HAP-1 (cell line): ENCODE results near the gene ERVFRD-1.
"Not testable (repeated sequence)": the region's sequence is repeated elsewhere in the genome, so short reads cannot be mapped to it uniquely, and the experiment has no call there.

Experiments used
- DNase-seq, 2 experiments: peaks; one replicate each; pipeline ENCODE4 v3.0.0-alpha.2; 2016 to 2020; ENCODE audit warnings: low spot score in 2 of 2
- H3K27me3 ChIP-seq: fragments of 250-450 bp; sonication (Bioruptor Pico); 2 replicates; pipeline ENCODE4 v1.5.1; 2020; ENCODE audit warnings: low read depth, mild to moderate bottlenecking, moderate library complexity
- H3K36me3 ChIP-seq: fragments of 250-450 bp; sonication (Bioruptor Pico); replicated peaks from 2 replicates; pipeline ENCODE4 v1.5.1; 2020; ENCODE audit warnings: mild to moderate bottlenecking
- H3K4me1 ChIP-seq: fragments of 250-450 bp; sonication (Bioruptor Pico); 2 replicates; pipeline ENCODE4 v1.5.1; 2020; ENCODE audit warnings: mild to moderate bottlenecking
- H3K4me3 ChIP-seq: fragments of 250-450 bp; sonication (Bioruptor Pico); 2 replicates; pipeline ENCODE4 v1.5.1; 2020; ENCODE audit warnings: mild to moderate bottlenecking, moderate library complexity
- H3K9me3 ChIP-seq: fragments of 250-450 bp; sonication (Bioruptor Pico); 2 replicates; pipeline ENCODE4 v1.5.1; 2020; ENCODE audit warnings: mild to moderate bottlenecking, moderate library complexity
- in situ Hi-C: fragments of 300-500 bp; cut with MboI; formaldehyde crosslinking; loops from 3 replicates; pipeline ENCODE4 v1.14.3; 2020; ENCODE audit warnings: low sequenced_read_pairs, inconsistent platforms, mixed read lengths

ERVFRD-1 gene

GRCh38 chr6:11115808-11116536, 4.4 kb upstream of the ERVFRD-1 start:
- H3K9me3 ChIP-seq, in situ Hi-C loops, H3K4me3 ChIP-seq, H3K36me3 ChIP-seq, H3K27me3 ChIP-seq, DNase-seq: not testable (repeated sequence)
- peaks cover 19% of the 10 kb centered on the region for H3K4me1 ChIP-seq

GRCh38 chr6:11113038-11113437, 1.5 kb upstream of the ERVFRD-1 start:
- Histone ChIP-seq H3K36me3 (no peaks in the 10 kb centered on the region), H3K4me3 (no peak overlapping the region), H3K9me3 (no peaks in the 10 kb centered on the region), H3K27me3 (no peaks in the 10 kb centered on the region), H3K4me1 (0 out of 2 replicates have a peak, but pooled peaks cover 4% of the 10 kb centered on the region)
- no peak for DNase-seq
- in situ Hi-C loops = no loop called here

- Histone ChIP-seq H3K27me3 (no peaks in the 10 kb centered on the region), H3K9me3 (no peaks in the 10 kb centered on the region), H3K4me3 (no peak overlapping the region), H3K4me1 (0 out of 2 replicates have a peak, but pooled peaks cover 4% of the 10 kb centered on the region), H3K36me3 (peaks cover 2% of the 10 kb centered on the region; the same call in 1 of the 2 replicates)
- DNase-seq = no peak
- in situ Hi-C loops = no loop called here
These were observed 378 bp upstream of the ERVFRD-1 start for GRCh38 chr6:11111769-11112437.

GRCh38 chr6:11108726-11109125, 2.8 kb downstream of the ERVFRD-1 start:
- Histone ChIP-seq H3K36me3 (peaks cover 2% of the 10 kb centered on the region; the same call in 1 of the 2 replicates), H3K27me3 (no peaks in the 10 kb centered on the region), H3K4me1 (no peaks in the 10 kb centered on the region), H3K9me3 (no peaks in the 10 kb centered on the region), H3K4me3 (no peak overlapping the region)
- no peak for DNase-seq
- in situ Hi-C loops = no loop called here

GRCh38 chr6:11103065-11103464, 8.5 kb downstream of the ERVFRD-1 start:
- Histone ChIP-seq H3K36me3 (peaks cover 8% of the 10 kb centered on the region), H3K4me1 (no peaks in the 10 kb centered on the region), H3K4me3 (no peak overlapping the region), H3K27me3 (no peaks in the 10 kb centered on the region), H3K9me3 (peaks cover 5% of the 10 kb centered on the region; the same call in 1 of the 2 replicates)
- in situ Hi-C loops = no loop called here
- no peak for DNase-seq

- H3K9me3 ChIP-seq = peaks cover 5% of the 10 kb centered on the region; the same call in 1 of the 2 replicates
- no peak for DNase-seq
- H3K36me3 ChIP-seq = peaks cover 5% of the 10 kb centered on the region
- no peak overlapping the region for H3K4me3 ChIP-seq
- no peaks in the 10 kb centered on the region for H3K4me1 ChIP-seq
- in situ Hi-C loops = no loop called here
- no peaks in the 10 kb centered on the region for H3K27me3 ChIP-seq
These were observed 10.1 kb downstream of the ERVFRD-1 start for GRCh38 chr6:11101417-11101816.

GRCh38 chr6:11098004-11098403, 13.5 kb downstream of the ERVFRD-1 start:
- in situ Hi-C loops = no loop called here
- peaks cover 5% of the 10 kb centered on the region for H3K36me3 ChIP-seq
- DNase-seq = no peak
- H3K4me1 ChIP-seq = peaks cover 5% of the 10 kb centered on the region; the same call in 1 of the 2 replicates
- peaks cover 5% of the 10 kb centered on the region; the same call in 1 of the 2 replicates for H3K9me3 ChIP-seq
- H3K4me3 ChIP-seq = no peak overlapping the region
- no peaks in the 10 kb centered on the region for H3K27me3 ChIP-seq

- peaks cover 9% of the 10 kb centered on the region for H3K4me1 ChIP-seq
- DNase-seq = no peak
- peaks cover 5% of the 10 kb centered on the region for H3K36me3 ChIP-seq
- in situ Hi-C loops = no loop called here
- no peak overlapping the region for H3K4me3 ChIP-seq
- H3K27me3 ChIP-seq = no peaks in the 10 kb centered on the region
- peaks cover 5% of the 10 kb centered on the region; the same call in 1 of the 2 replicates for H3K9me3 ChIP-seq
These were observed 14.0 kb downstream of the ERVFRD-1 start for GRCh38 chr6:11097476-11097875.

GRCh38 chr6:11096109-11096508, 15.4 kb downstream of the ERVFRD-1 start:
- peaks cover 5% of the 10 kb centered on the region for H3K36me3 ChIP-seq
- peak overlapping the region; percentile 95 for H3K4me3 ChIP-seq
- in situ Hi-C loops = no loop called here
- DNase-seq = peak; percentile 74 to 82
- no peaks in the 10 kb centered on the region for H3K27me3 ChIP-seq
- peaks cover 9% of the 10 kb centered on the region for H3K4me1 ChIP-seq
- peaks cover 5% of the 10 kb centered on the region; the same call in 1 of the 2 replicates for H3K9me3 ChIP-seq

- no peaks in the 10 kb centered on the region for H3K27me3 ChIP-seq
- H3K36me3 ChIP-seq = peaks cover 5% of the 10 kb centered on the region
- peaks cover 5% of the 10 kb centered on the region; the same call in 1 of the 2 replicates for H3K9me3 ChIP-seq
- peak overlapping the region; percentile 95 for H3K4me3 ChIP-seq
- H3K4me1 ChIP-seq = peaks cover 9% of the 10 kb centered on the region
- in situ Hi-C loops = no loop called here
- no peak for DNase-seq
These were observed 16.6 kb downstream of the ERVFRD-1 start for GRCh38 chr6:11094941-11095340.

- H3K9me3 ChIP-seq = peaks cover 2% of the 10 kb centered on the region; the same call in 1 of the 2 replicates
- in situ Hi-C loops = no loop called here
- peak overlapping the region; percentile 95 for H3K4me3 ChIP-seq
- peak; percentile 46 to 59 for DNase-seq
- no peaks in the 10 kb centered on the region for H3K27me3 ChIP-seq
- peaks cover 3% of the 10 kb centered on the region for H3K36me3 ChIP-seq
- peaks cover 9% of the 10 kb centered on the region for H3K4me1 ChIP-seq
These were observed 17.1 kb downstream of the ERVFRD-1 start for GRCh38 chr6:11094411-11094851.

- DNase-seq = peak; percentile 94 to 98
- Histone ChIP-seq H3K36me3 (no peaks in the 10 kb centered on the region; the same call in 1 of the 2 replicates), H3K9me3 (no peaks in the 10 kb centered on the region), H3K4me1 (peaks cover 9% of the 10 kb centered on the region), H3K4me3 (peak within 1 kb of the TSS; percentile 95), H3K27me3 (no peaks in the 10 kb centered on the region)
- in situ Hi-C loops = no loop called here
These were observed 17.7 kb downstream of the ERVFRD-1 start, which contains the start of gene SMIM13 for GRCh38 chr6:11093626-11094410. Gene SMIM13 (plus strand): TSS chr6:11093834. CDS start chr6:11094314, 480 bp downstream.

GRCh38 chr6:11093376-11093625, 18.2 kb downstream of the ERVFRD-1 start:
- in situ Hi-C loops = no loop called here
- Histone ChIP-seq H3K4me1 (peaks cover 9% of the 10 kb centered on the region), H3K27me3 (no peaks in the 10 kb centered on the region), H3K9me3 (no peaks in the 10 kb centered on the region), H3K4me3 (peak overlapping the region; percentile 95), H3K36me3 (no peaks in the 10 kb centered on the region)
- DNase-seq = no peak
